HCT116 (cell line): ENCODE measurements around the gene DDAH1. TPM values are rescaled to one million over a fixed set of nuclear protein-coding genes. Genes with fewer than 3 reads are reported as not detected.

Source experiments
- ATAC-seq: fragments of 200-7000 bp; cut with Tn5 transposase; 2 replicates; pipeline ENCODE4 v1.9.1; 2020; ENCODE audit warnings: mild to moderate bottlenecking, moderate library complexity
- BruUV-seq: library from RNA; stranded (reverse); fragments of 400-500 nt; replicated peaks from 2 replicates; lab custom pipeline; 2021; lab: Mats Ljungman, UMichigan
- CTCF ChIA-PET: fragments of 300-600 bp; sonication (Branson Sonifier 250); formaldehyde crosslinking; loops from one replicate; lab custom pipeline; 2021; ENCODE audit warnings: antibody characterized with exemption; lab: Charles Lee
- POLR2A ChIA-PET: fragments of 300-600, 350-600 bp; sonication (Branson Sonifier 250); formaldehyde crosslinking; loops from one replicate; lab custom pipeline; 2021; ENCODE audit warnings: antibody characterized with exemption; lab: Charles Lee
- RAD21 ChIA-PET, 2 experiments: fragments of 300-600 bp; sonication (Branson Sonifier 250); formaldehyde crosslinking; loops; one replicate each; lab custom pipeline; 2023; ENCODE audit warnings: low total read pairs in 2 of 2; ENCODE audit not compliant: uncharacterized antibody in 2 of 2, unreplicated experiment in 2 of 2, low non-redundant PET in 1 of 2; lab: Charles Lee
- DNase-seq: peaks from one replicate; pipeline ENCODE4 v3.0.0-alpha.2; 2010; ENCODE audit warnings: low read depth, low spot score
- H2AFZ ChIP-seq: fragments of 200-600 bp; shearing (Covaris generic), sonication (generic); 2 replicates; pipeline ENCODE4 v1.6.1; 2017; ENCODE audit warnings: low read depth, mixed run types, mixed read lengths, antibody characterized with exemption, low read length; ENCODE audit not compliant: poor library complexity, severe bottlenecking
- H3K27ac ChIP-seq: 2 replicates; pipeline ENCODE4 v1.5.1; 2012; ENCODE audit warnings: low read depth, low read length
- H3K27me3 ChIP-seq: fragments of 200-600 bp; sonication (generic); 2 replicates; pipeline ENCODE4 v1.6.1; 2016; ENCODE audit warnings: mixed run types, low read length, mixed read lengths; ENCODE audit not compliant: insufficient read depth
- H3K36me3 ChIP-seq, 2 experiments: fragments of 200-500 bp in 1 of 2; fragments of 200-600 bp in 1 of 2; sonication (Bioruptor generic) in 1 of 2; sonication (generic) in 1 of 2; 2 replicates each; pipeline versions ENCODE4 v1.5.1 to v1.6.1; 2014 to 2016; ENCODE audit warnings: low read length in 2 of 2, inconsistent platforms in 1 of 2, mixed read lengths in 1 of 2, mixed run types in 1 of 2; ENCODE audit not compliant: insufficient read depth in 2 of 2, control insufficient read depth in 1 of 2
- H3K4me1 ChIP-seq, 2 experiments: fragments of 200-600 bp in 1 of 2; sonication (generic) in 1 of 2; 2 replicates each; pipeline versions ENCODE4 v1.5.1 to v1.6.1; 2012 to 2017; ENCODE audit warnings: low read length in 2 of 2, inconsistent platforms in 1 of 2, mild to moderate bottlenecking in 1 of 2, mixed read lengths in 1 of 2, mixed run types in 1 of 2, moderate library complexity in 1 of 2; ENCODE audit not compliant: insufficient read depth in 2 of 2, control insufficient read depth in 1 of 2
- H3K4me2 ChIP-seq: fragments of 200-600 bp; sonication (generic); 2 replicates; pipeline ENCODE4 v1.6.1; 2017; ENCODE audit warnings: mixed run types, low read length, mixed read lengths
- H3K4me3 ChIP-seq, 2 experiments: fragments of 200-600 bp in 1 of 2; sonication (generic) in 1 of 2; replicated peaks in 1 of 2; 2 replicates each; pipeline ENCODE4 v1.5.1; 2011 to 2016; ENCODE audit warnings: low read length in 2 of 2, control low read depth in 1 of 2, low read depth in 1 of 2, mild to moderate bottlenecking in 1 of 2, mixed read lengths in 1 of 2, mixed run types in 1 of 2
- H3K79me2 ChIP-seq: fragments of 200-600 bp; sonication (generic); 2 replicates; pipeline ENCODE4 v1.6.1; 2017; ENCODE audit warnings: mild to moderate bottlenecking, mixed run types, low read length, moderate library complexity, mixed read lengths; ENCODE audit not compliant: insufficient read depth
- H3K9ac ChIP-seq: fragments of 200-600 bp; sonication (generic); 2 replicates; pipeline ENCODE4 v1.6.1; 2016; ENCODE audit warnings: low read length, mixed read lengths
- H3K9me2 ChIP-seq: fragments of 200-600 bp; sonication (generic), shearing (Covaris generic); 2 replicates; pipeline ENCODE4 v1.6.1; 2017; ENCODE audit warnings: mixed run types, mild to moderate bottlenecking, moderate library complexity; ENCODE audit not compliant: insufficient read depth
- H3K9me3 ChIP-seq, 2 experiments: fragments of 200-500 bp in 1 of 2; fragments of 200-600 bp in 1 of 2; sonication (Bioruptor generic) in 1 of 2; sonication (generic) in 1 of 2; 2 replicates each; pipeline ENCODE4 v1.6.1; 2014 to 2017; ENCODE audit warnings: low read length in 2 of 2, mixed read lengths in 2 of 2, inconsistent platforms in 1 of 2, low read depth in 1 of 2, mild to moderate bottlenecking in 1 of 2, mixed run types in 1 of 2, moderate library complexity in 1 of 2; ENCODE audit not compliant: control insufficient read depth in 1 of 2, insufficient read depth in 1 of 2
- H4K20me1 ChIP-seq: fragments of 200-600 bp; sonication (generic), shearing (Covaris generic); 2 replicates; pipeline ENCODE4 v1.6.1; 2017; ENCODE audit warnings: mixed run types, mild to moderate bottlenecking, moderate library complexity; ENCODE audit not compliant: insufficient read depth
- CEBPB ChIP-seq: IDR thresholded peaks from 2 replicates; pipeline ENCODE4 v1.6.1; 2012; ENCODE audit warnings: low read depth
- EZH2phosphoT487 ChIP-seq: fragments of 200-600 bp; IDR thresholded peaks from 2 replicates; pipeline ENCODE4 v1.6.1; 2018; ENCODE audit warnings: antibody characterized with exemption, borderline replicate concordance
- FOSL1 ChIP-seq: IDR thresholded peaks from 2 replicates; pipeline ENCODE4 v1.6.1; 2012; ENCODE audit warnings: low read depth
- JUND ChIP-seq: IDR thresholded peaks from 2 replicates; pipeline ENCODE4 v1.6.1; 2012
- SIN3A ChIP-seq: IDR thresholded peaks from 2 replicates; pipeline ENCODE4 v1.6.1; 2012; ENCODE audit warnings: low read depth
- SP1 ChIP-seq: IDR thresholded peaks from 2 replicates; pipeline ENCODE4 v1.6.1; 2012; ENCODE audit warnings: low read depth
- intact Hi-C: fragments of 100-400 bp; cut with micrococcal nuclease; formaldehyde crosslinking; loops from 2 replicates; pipeline ENCODE4 v1.10.0; 2022
- total RNA-seq: library from RNA; stranded (reverse); gene quantifications from one replicate; pipeline ENCODE4 v1.2.1, GENCODE V29; 2021; ENCODE audit not compliant: unreplicated experiment
- TF ChIP-seq, protein P1 (sequence below): IDR thresholded peaks from 2 replicates; pipeline ENCODE4 v1.6.1; 2011; ENCODE audit warnings: mild to moderate bottlenecking, low read length, moderate library complexity; ENCODE audit not compliant: insufficient replicate concordance; ENCODE audit errors: extremely low read depth

The DDAH1 gene
- total RNA-seq, 1 experiment from 2014 or later = 16.6 TPM

DNA sequence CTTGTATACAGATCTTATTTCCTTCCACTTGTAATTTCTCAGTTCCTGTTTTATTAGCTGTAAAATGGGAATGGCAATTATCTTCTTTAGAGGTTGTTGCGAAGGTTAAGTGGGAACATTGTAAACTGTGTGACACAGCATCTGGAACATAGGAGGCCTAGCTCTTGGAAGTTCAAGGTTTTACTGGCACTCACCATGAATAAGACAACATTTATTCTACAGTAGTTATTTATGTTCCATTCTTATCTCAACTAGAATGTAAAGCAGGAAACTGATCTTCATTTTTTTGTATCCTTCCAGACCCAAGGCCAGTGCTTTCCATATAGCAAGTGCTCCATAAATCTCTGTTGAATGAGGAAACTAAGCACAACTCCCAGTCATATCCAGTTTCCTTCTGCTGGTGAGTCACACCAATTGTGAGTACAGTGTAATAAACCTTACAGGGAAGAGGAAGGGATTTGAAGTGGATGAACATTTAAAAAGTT, 189.9 kb downstream of the DDAH1 start:
- DNase-seq = no peak
- H3K27me3 ChIP-seq = no peaks in the 10 kb centered on the region
- no peaks in the 10 kb centered on the region for H4K20me1 ChIP-seq
- ChIA-PET CTCF (interaction anchor here (1.3 kb wide), 1 partner anchor 330 kb away, joined by 4 read pairs; no protein-coding TSS in a partner anchor), RAD21 (no interaction called here), POLR2A (interaction anchor here (2.0 kb wide), 1 partner anchor 20 kb away, joined by 6 read pairs; no protein-coding TSS in a partner anchor)
- BruUV-seq = no TSS peak
- ATAC-seq = no peak
- H3K9ac ChIP-seq = peak overlapping the region; percentile 75
- peak overlapping the region; percentile 87 for H3K4me2 ChIP-seq
- peak; percentile 31; the same call in 1 of the 2 replicates for TF ChIP-seq SP1
- TF ChIP-seq, protein P1, sequence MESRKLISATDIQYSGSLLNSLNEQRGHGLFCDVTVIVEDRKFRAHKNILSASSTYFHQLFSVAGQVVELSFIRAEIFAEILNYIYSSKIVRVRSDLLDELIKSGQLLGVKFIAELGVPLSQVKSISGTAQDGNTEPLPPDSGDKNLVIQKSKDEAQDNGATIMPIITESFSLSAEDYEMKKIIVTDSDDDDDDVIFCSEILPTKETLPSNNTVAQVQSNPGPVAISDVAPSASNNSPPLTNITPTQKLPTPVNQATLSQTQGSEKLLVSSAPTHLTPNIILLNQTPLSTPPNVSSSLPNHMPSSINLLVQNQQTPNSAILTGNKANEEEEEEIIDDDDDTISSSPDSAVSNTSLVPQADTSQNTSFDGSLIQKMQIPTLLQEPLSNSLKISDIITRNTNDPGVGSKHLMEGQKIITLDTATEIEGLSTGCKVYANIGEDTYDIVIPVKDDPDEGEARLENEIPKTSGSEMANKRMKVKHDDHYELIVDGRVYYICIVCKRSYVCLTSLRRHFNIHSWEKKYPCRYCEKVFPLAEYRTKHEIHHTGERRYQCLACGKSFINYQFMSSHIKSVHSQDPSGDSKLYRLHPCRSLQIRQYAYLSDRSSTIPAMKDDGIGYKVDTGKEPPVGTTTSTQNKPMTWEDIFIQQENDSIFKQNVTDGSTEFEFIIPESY = no peak
- peak; percentile 64 for TF ChIP-seq JUND
- 0 out of 2 replicates have a peak, but pooled peaks have one; percentile 32 for TF ChIP-seq SIN3A
- peak; percentile 50; the same call in 1 of the 2 replicates for TF ChIP-seq FOSL1
- TF ChIP-seq CEBPB = peak; percentile 9; the same call in 1 of the 2 replicates
- TF ChIP-seq EZH2phosphoT487 = no peak
- no peaks in the 10 kb centered on the region for H3K9me3 ChIP-seq
- no peaks in the 10 kb centered on the region for H3K9me2 ChIP-seq
- H2AFZ ChIP-seq = no peak overlapping the region
- peaks cover 0 to 9% of the 10 kb centered on the region in 2 experiments; a peak in 1 of 4 replicates for H3K36me3 ChIP-seq
- H3K4me1 ChIP-seq = peaks cover 16 to 46% of the 10 kb centered on the region in 2 experiments
- H3K27ac ChIP-seq = no peak overlapping the region; the same call in 1 of the 2 replicates
- intact Hi-C loops = no loop called here
- H3K79me2 ChIP-seq = peaks cover 54% of the 10 kb centered on the region
- peak overlapping the region; percentile 67 to 70 for H3K4me3 ChIP-seq
